NT2/D1 (cell line): ENCODE measurements around the gene PLCH1.

ENCODE experiments used
- DNase-seq: peaks from one replicate; pipeline ENCODE4 v3.0.0-alpha.2; 2011; ENCODE audit warnings: low read depth, low spot score
- H3K27me3 ChIP-seq: 2 replicates; pipeline ENCODE4 v1.6.0; 2011; ENCODE audit warnings: mild to moderate bottlenecking; ENCODE audit not compliant: insufficient read length, insufficient read depth
- H3K36me3 ChIP-seq: 2 replicates; pipeline ENCODE4 v1.6.1; 2011; ENCODE audit warnings: mild to moderate bottlenecking, low read length, mixed read lengths; ENCODE audit not compliant: insufficient read depth, insufficient read length
- H3K4me1 ChIP-seq: 2 replicates; pipeline ENCODE4 v1.5.1; 2011; ENCODE audit not compliant: insufficient read depth, insufficient read length
- H3K4me3 ChIP-seq: 2 replicates; pipeline ENCODE4 v1.5.1; 2011; ENCODE audit warnings: low read depth; ENCODE audit not compliant: insufficient read length
- H3K9ac ChIP-seq: 2 replicates; pipeline ENCODE4 v1.6.0; 2011; ENCODE audit warnings: low read depth; ENCODE audit not compliant: insufficient read length
- H3K9me3 ChIP-seq: 2 replicates; pipeline ENCODE4 v1.5.1; 2011; ENCODE audit warnings: mild to moderate bottlenecking, low read length; ENCODE audit not compliant: insufficient read depth
- SUZ12 ChIP-seq: IDR thresholded peaks from 2 replicates; pipeline ENCODE4 v1.6.1; 2011; ENCODE audit not compliant: insufficient read length, insufficient read depth; ENCODE audit errors: extremely low read depth
- YY1 ChIP-seq: IDR thresholded peaks from 2 replicates; pipeline ENCODE4 v1.6.1; 2011; ENCODE audit not compliant: insufficient read length, insufficient read depth
- ZNF274 ChIP-seq: IDR thresholded peaks from 2 replicates; pipeline ENCODE4 v1.6.1; 2011; ENCODE audit warnings: mild to moderate bottlenecking, low read depth, low read length

Gene PLCH1

GRCh38 chr3:155675094-155675493 is 69.8 kb downstream of the PLCH1 start:
- Histone ChIP-seq H3K9me3 (no peaks in the 10 kb centered on the region), H3K9ac (no peak overlapping the region), H3K27me3 (no peaks in the 10 kb centered on the region), H3K4me3 (no peak overlapping the region), H3K4me1 (peaks cover 3% of the 10 kb centered on the region), H3K36me3 (no peaks in the 10 kb centered on the region)
- no peak for DNase-seq
- TF ChIP-seq ZNF274, result no peak
- no peak for TF ChIP-seq YY1
- no peak for TF ChIP-seq SUZ12

GRCh38 chr3:155673421-155673820 is 71.5 kb downstream of the PLCH1 start:
- H3K4me1 ChIP-seq, result peaks cover 3% of the 10 kb centered on the region
- no peak for DNase-seq
- H3K9ac ChIP-seq, result no peak overlapping the region
- H3K36me3 ChIP-seq, result no peaks in the 10 kb centered on the region
- H3K27me3 ChIP-seq, result no peaks in the 10 kb centered on the region
- no peaks in the 10 kb centered on the region for H3K9me3 ChIP-seq
- no peak for TF ChIP-seq SUZ12
- TF ChIP-seq ZNF274, result no peak
- no peak for TF ChIP-seq YY1
- no peak overlapping the region for H3K4me3 ChIP-seq

- DNase-seq, result no peak
- Histone ChIP-seq H3K9me3 (no peaks in the 10 kb centered on the region), H3K27me3 (no peaks in the 10 kb centered on the region), H3K9ac (no peak overlapping the region), H3K4me1 (no peaks in the 10 kb centered on the region), H3K4me3 (no peak overlapping the region), H3K36me3 (no peaks in the 10 kb centered on the region)
- TF ChIP-seq SUZ12 (no peak), ZNF274 (no peak), YY1 (no peak)
Observed at GRCh38 chr3:155670335-155670734, 74.5 kb downstream of the PLCH1 start.

- no peaks in the 10 kb centered on the region for H3K4me1 ChIP-seq
- H3K9ac ChIP-seq, result no peak overlapping the region
- H3K27me3 ChIP-seq, result no peaks in the 10 kb centered on the region
- TF ChIP-seq YY1 (no peak), SUZ12 (no peak), ZNF274 (no peak)
- no peaks in the 10 kb centered on the region for H3K36me3 ChIP-seq
- H3K4me3 ChIP-seq, result no peak overlapping the region
- no peak for DNase-seq
- no peaks in the 10 kb centered on the region for H3K9me3 ChIP-seq
Observed at GRCh38 chr3:155667988-155668387, 76.9 kb downstream of the PLCH1 start.

- TF ChIP-seq ZNF274 (no peak), YY1 (no peak), SUZ12 (no peak)
- DNase-seq, result no peak
- no peak overlapping the region for H3K9ac ChIP-seq
- no peaks in the 10 kb centered on the region for H3K27me3 ChIP-seq
- no peak overlapping the region for H3K4me3 ChIP-seq
- no peaks in the 10 kb centered on the region for H3K36me3 ChIP-seq
- H3K9me3 ChIP-seq, result no peaks in the 10 kb centered on the region
- peaks cover 2% of the 10 kb centered on the region for H3K4me1 ChIP-seq
Observed at GRCh38 chr3:155664925-155665695, 79.8 kb downstream of the PLCH1 start.

GRCh38 chr3:155663467-155664212 is 81.2 kb downstream of the PLCH1 start:
- Histone ChIP-seq H3K4me1 (peaks cover 2% of the 10 kb centered on the region), H3K9ac (no peak overlapping the region), H3K4me3 (no peak overlapping the region), H3K27me3 (no peaks in the 10 kb centered on the region), H3K9me3 (no peaks in the 10 kb centered on the region), H3K36me3 (no peaks in the 10 kb centered on the region)
- no peak for DNase-seq
- TF ChIP-seq ZNF274, result no peak
- no peak for TF ChIP-seq SUZ12
- TF ChIP-seq YY1, result no peak

GRCh38 chr3:155661760-155662159 is 83.1 kb downstream of the PLCH1 start:
- H3K9me3 ChIP-seq, result no peaks in the 10 kb centered on the region
- H3K36me3 ChIP-seq, result no peaks in the 10 kb centered on the region
- no peak for TF ChIP-seq YY1
- no peak for TF ChIP-seq ZNF274
- no peak for TF ChIP-seq SUZ12
- H3K9ac ChIP-seq, result no peak overlapping the region
- no peak for DNase-seq
- no peaks in the 10 kb centered on the region for H3K27me3 ChIP-seq
- H3K4me3 ChIP-seq, result no peak overlapping the region
- H3K4me1 ChIP-seq, result peaks cover 2% of the 10 kb centered on the region
